Psoas muscle (tissue), 8 donors: Measurements from ENCODE around the gene RAB31. TPM values are rescaled to one million over a fixed set of nuclear protein-coding genes. Genes with fewer than 3 reads are reported as not detected.

Experiments used
- ATAC-seq, 4 donors: fragments of 200-7000 bp; cut with Tn5 transposase; one replicate each; pipeline ENCODE4 v1.9.1; 2020; ENCODE audit warnings: moderate library complexity in 3 of 4, mild to moderate bottlenecking in 2 of 4
- DNase-seq, 2 donors: peaks; one replicate each; pipeline ENCODE4 v3.0.0-alpha.2; 2020
- H3K27ac ChIP-seq: fragments of 200-600 bp; one replicate; pipeline ENCODE4 v1.8.0; 2022
- H3K27me3 ChIP-seq, 3 donors: fragments of 200-600 bp in 1 of 3; one replicate each; pipeline versions ENCODE4 v1.6.1 to v1.8.0; 2013 to 2022; ENCODE audit warnings: low read length in 2 of 3, mild to moderate bottlenecking in 2 of 3, moderate library complexity in 1 of 3; ENCODE audit not compliant: insufficient read depth in 3 of 3
- H3K36me3 ChIP-seq, 2 donors: fragments of 200-600 bp in 1 of 2; one replicate each; pipeline versions ENCODE4 v1.6.1 to v1.8.0; 2013 to 2022; ENCODE audit warnings: low read depth in 1 of 2, mild to moderate bottlenecking in 1 of 2, moderate library complexity in 1 of 2; ENCODE audit not compliant: insufficient read depth in 1 of 2
- H3K4me1 ChIP-seq: fragments of 200-600 bp; one replicate; pipeline ENCODE4 v1.8.0; 2022
- H3K4me3 ChIP-seq: fragments of 200-600 bp; one replicate; pipeline ENCODE4 v1.8.0; 2022; ENCODE audit warnings: mild to moderate bottlenecking
- H3K9me3 ChIP-seq: fragments of 200-600 bp; one replicate; pipeline ENCODE4 v1.8.0; 2022
- CTCF ChIP-seq: fragments of 200-600 bp; IDR thresholded peaks from one replicate; pipeline ENCODE4 v1.8.0; 2022; ENCODE audit warnings: antibody characterized with exemption
- WGBS, 3 donors: extraction: QIAGEN DNeasy Blood & Tissue Kit; methylation state at CpG; one replicate each; pipeline versions ENCODE4 v1.1.6 to v1.1.7; 2013; 5-methylcytosine and 5-hydroxymethylcytosine counted together
- intact Hi-C, 2 donors: fragments of 100-400 bp; cut with DNase I; formaldehyde crosslinking; loops; one replicate each; pipeline versions ENCODE4 v1.11.0 to v1.14.2; 2022
- polyA plus RNA-seq, 3 donors: library from polyadenylated mRNA; stranded (reverse); fragments of 200-250 nt; gene quantifications; one replicate each; pipeline ENCODE4 v1.2.3, GENCODE V29; 2013
- total RNA-seq, 4 donors: library from RNA; stranded (reverse); fragmentation: NEBNext Ultra II Directional in 2 of 4; extraction: Animal tissue kit (Norgen Biotek cat#: 25700) in 2 of 4; gene quantifications; one replicate each; pipeline versions ENCODE4 v1.2.1 to v1.2.4, GENCODE V29; 2021 to 2023
- donor health status: healthy with polysubstance abuse.
- donor health status: DM: no; HTN: no; CAD: no; lungs with moderate emphysema.
- donor health status: Bipolar disorder and iron deficiency.
- donor health status: healthy.
- donor health status: DM: yes; HTN: yes; CAD: no.
- donor health status: DM: no; HTN: no; CAD: no.
- donor health status: DM: no; HTN: no; CAD: no.
- donor health status: DM: yes; HTN: yes; CAD: no.

The RAB31 gene
- total and polyA plus RNA-seq, 7 donors: 2.2 to 8.9 (median 5.3) TPM

DNA sequence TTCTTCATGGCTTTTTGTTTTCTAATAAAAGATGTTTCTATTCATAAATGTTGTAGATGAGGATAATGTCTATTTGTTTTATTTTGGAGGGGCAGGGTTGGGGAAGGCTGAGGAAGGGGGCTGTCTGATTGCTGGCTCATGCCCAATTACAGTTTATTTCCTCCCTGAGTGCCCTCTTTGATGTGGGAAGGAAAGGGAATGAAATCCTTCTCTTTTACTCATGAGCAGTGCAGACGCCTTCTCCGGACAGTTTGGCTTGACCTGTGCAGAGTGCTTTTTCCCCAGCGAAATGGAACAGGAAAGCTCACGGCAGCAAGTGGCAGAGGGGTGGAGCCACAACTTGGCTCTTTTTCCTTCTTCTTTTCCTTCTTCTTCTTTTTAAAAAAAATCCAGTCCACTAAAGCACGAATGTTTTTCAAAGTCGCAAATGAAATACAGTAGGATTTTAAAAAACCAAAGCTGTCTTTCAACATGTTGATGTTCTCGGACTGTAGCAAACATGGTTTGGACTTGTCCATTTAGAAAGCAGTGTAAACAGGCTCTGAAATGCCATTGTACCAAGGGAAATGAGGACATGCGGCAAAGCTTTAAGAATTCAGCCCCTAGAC is 34.5 kb downstream of the RAB31 start:
- Histone ChIP-seq H3K9me3 (no peaks in the 10 kb centered on the region), H3K27me3 (no peaks in the 10 kb centered on the region), H3K36me3 (no peaks in the 10 kb centered on the region), H3K27ac (peak overlapping the region; percentile 9), H3K4me3 (peak overlapping the region; percentile 16), H3K4me1 (peaks cover 4% of the 10 kb centered on the region)
- intact Hi-C loops: no loop called here
- TF ChIP-seq CTCF: no peak
- 37 to 43% (median 41%) methylated on average over 8 of the region's 8 CpGs for WGBS, 3 donors
- DNase-seq (no peak), ATAC-seq (peak in 1 of 4 donors; percentile 47)

GRCh38 chr18:9743200-9744016 is 35.3 kb downstream of the RAB31 start:
- no peak for TF ChIP-seq CTCF
- H3K4me3 ChIP-seq: no peak overlapping the region
- no peak overlapping the region for H3K27ac ChIP-seq
- peaks cover 4% of the 10 kb centered on the region for H3K4me1 ChIP-seq
- H3K36me3 ChIP-seq: no peaks in the 10 kb centered on the region
- DNase-seq: peak; percentile 39 to 50
- intact Hi-C loops: no loop called here
- no peaks in the 10 kb centered on the region for H3K27me3 ChIP-seq
- 75 to 77% (median 77%) methylated on average over 11 of the region's 11 CpGs for WGBS, 3 donors
- H3K9me3 ChIP-seq: no peaks in the 10 kb centered on the region
- peak in 3 of 4 donors; percentile 34 to 59 (median 48) for ATAC-seq

DNA sequence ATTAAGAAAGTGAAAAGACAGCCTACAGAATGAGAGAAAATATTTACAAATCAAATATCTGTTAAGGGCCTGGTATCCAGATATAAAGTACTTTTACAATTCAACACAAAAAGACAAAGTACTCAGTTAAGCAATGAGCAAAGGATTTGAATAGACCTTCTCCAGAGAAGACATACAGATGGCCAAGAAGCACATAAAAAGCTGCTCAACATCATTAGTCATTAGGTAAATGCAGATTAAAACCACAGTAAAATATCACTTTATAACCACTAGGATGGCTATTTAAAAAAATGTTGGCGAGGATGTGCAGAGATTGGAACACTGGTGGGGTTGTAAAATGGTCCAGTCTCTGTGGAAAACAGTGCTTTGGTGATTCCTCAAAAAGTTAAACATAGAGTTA is 38.9 kb downstream of the RAB31 start:
- intact Hi-C loops: no loop called here
- no peak for TF ChIP-seq CTCF
- Histone ChIP-seq H3K4me1 (peaks cover 4% of the 10 kb centered on the region), H3K27ac (no peak overlapping the region), H3K36me3 (no peaks in the 10 kb centered on the region), H3K27me3 (no peaks in the 10 kb centered on the region), H3K4me3 (no peak overlapping the region), H3K9me3 (no peaks in the 10 kb centered on the region)
- 92 to 100% (median 97%) methylated on average over 1 of the region's 1 CpG for WGBS, 3 donors
- ATAC-seq (no peak), DNase-seq (no peak)

GRCh38 chr18:9749611-9750010 is 41.5 kb downstream of the RAB31 start:
- Histone ChIP-seq H3K27me3 (no peaks in the 10 kb centered on the region), H3K4me3 (no peak overlapping the region), H3K36me3 (no peaks in the 10 kb centered on the region), H3K4me1 (no peaks in the 10 kb centered on the region), H3K27ac (no peak overlapping the region), H3K9me3 (no peaks in the 10 kb centered on the region)
- TF ChIP-seq CTCF: no peak
- WGBS, 3 donors: 61 to 71% (median 70%) methylated on average over 4 of the region's 4 CpGs
- DNase-seq (no peak), ATAC-seq (no peak)
- intact Hi-C loops: no loop called here
